ENCODE results near the gene GNG12.

The GNG12 gene

DNA sequence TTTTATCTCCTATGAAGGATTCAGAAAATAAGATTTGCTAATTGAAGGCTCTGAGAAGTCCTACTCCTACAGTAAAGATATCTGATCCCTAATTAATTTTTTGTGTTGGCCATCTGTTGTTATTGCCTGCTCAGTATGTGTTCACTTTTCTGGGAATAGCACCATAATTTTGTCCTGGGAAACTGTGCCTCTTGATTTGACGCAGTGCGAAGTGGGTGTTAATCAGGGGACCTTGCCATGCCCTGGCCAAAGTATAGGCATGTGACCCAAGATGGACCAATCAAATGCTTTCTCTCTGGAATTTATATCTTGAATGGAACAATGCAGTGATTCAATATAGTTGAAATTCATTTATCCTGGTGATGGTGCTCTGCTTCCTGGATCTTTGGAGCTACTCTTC, 30.4 kb upstream of the GNG12 start:
- DNase-seq (ENCODE audit: extremely low read depth, low read depth) = no peak
- TF ChIP-seq, protein P1, sequence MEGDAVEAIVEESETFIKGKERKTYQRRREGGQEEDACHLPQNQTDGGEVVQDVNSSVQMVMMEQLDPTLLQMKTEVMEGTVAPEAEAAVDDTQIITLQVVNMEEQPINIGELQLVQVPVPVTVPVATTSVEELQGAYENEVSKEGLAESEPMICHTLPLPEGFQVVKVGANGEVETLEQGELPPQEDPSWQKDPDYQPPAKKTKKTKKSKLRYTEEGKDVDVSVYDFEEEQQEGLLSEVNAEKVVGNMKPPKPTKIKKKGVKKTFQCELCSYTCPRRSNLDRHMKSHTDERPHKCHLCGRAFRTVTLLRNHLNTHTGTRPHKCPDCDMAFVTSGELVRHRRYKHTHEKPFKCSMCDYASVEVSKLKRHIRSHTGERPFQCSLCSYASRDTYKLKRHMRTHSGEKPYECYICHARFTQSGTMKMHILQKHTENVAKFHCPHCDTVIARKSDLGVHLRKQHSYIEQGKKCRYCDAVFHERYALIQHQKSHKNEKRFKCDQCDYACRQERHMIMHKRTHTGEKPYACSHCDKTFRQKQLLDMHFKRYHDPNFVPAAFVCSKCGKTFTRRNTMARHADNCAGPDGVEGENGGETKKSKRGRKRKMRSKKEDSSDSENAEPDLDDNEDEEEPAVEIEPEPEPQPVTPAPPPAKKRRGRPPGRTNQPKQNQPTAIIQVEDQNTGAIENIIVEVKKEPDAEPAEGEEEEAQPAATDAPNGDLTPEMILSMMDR (IDR thresholded peaks at IDR 0.05; ENCODE audit: low read depth, low read length) = no peak

DNA sequence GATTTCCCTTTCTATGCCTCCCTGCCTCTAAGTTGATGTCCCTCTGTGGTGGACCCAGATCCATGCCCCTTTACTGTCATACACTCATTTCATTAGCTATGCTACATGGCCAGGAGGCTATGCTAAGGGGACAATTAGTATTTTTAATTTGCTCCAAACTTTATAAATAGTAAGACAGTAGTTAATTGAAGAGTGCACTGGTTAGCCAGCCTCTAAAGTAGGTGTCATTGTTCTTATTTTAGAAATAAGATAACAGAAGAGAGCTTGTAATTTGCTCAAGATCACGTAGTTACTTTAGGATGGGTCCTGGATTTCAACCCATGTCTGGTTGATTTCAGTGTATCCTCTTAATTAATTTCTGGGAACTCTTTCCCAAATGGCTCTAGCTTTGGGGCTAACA, 29.4 kb upstream of the GNG12 start:
- TF ChIP-seq, protein P1 (IDR thresholded peaks at IDR 0.05; ENCODE audit: low read depth, low read length) = no peak
- DNase-seq (ENCODE audit: extremely low read depth, low read depth) = no peak

DNA sequence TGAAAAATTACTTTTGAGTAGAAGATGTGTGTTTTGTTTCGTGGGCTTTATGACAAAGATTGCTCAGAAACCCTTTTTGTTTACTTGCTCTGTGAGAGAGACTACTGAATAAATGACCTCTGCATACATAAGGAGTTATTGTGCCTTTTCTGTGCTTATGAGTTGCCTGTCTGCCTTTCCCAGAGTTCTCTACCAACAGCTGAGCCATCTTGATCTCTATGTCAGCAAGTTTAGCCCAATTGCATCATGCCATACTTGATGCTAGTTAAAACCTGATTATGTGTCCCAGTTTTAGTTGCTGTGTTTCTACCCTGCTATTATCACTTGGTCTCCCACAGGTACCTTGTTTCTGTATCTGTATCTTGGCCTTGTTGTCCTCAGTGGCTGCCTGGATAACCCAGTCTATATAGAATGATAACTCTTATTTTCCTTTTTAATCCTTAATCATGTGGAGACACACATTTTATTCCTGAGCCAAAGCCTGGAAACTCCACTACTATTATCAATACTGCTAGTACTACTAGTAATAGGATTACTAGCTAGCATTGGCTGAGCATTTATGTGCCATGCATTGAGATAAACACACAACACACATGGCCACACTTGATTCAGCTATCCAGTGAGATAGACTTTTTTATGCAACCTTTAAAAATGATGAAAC, 28.7 kb upstream of the GNG12 start:
- DNase-seq (ENCODE audit: extremely low read depth, low read depth) = no peak
- TF ChIP-seq, protein P1 (IDR thresholded peaks at IDR 0.05; ENCODE audit: low read depth, low read length) = no peak

DNA sequence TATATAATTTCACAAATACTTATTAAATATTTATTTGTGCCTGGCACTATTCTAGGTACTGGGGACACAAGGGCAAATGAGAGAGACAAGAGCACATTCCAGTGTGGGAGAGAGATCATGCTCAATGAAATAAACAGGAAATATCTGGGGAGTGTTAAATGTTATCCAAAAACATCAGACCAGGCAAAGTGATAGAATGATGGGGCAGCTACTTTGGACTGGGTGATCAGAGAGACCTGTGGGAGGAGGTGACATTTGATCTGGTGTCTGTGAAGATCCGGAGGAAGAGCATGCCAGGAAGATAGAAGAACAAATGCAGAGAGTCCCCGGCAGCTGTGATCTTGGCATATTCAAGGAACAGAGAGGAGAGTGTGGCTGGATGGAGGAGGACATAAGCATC, 27.5 kb upstream of the GNG12 start:
- DNase-seq (ENCODE audit: extremely low read depth, low read depth) = no peak
- TF ChIP-seq, protein P1 (IDR thresholded peaks at IDR 0.05; ENCODE audit: low read depth, low read length) = no peak

DNA sequence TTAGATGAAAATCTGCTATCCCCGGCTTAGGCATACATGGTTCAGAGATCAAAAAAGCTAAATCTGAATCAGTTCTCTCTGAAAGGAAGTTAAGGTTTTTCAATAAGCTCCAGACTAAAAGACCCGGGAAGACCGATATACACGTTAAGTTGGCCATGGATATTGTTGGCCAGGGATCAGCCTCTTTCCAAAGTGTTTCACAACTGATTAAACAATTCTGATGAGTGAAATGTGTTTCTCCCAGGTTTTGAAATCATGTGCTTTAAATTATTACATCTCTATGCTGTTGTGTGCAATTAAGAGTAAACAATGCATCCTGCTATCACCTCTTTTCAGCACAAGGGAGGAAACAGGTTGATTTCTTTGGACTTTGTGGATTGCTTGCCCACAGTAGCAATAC, 23.7 kb upstream of the GNG12 start:
- TF ChIP-seq, protein P1 (IDR thresholded peaks at IDR 0.05; ENCODE audit: low read depth, low read length) = no peak
- DNase-seq (ENCODE audit: extremely low read depth, low read depth) = no peak

DNA sequence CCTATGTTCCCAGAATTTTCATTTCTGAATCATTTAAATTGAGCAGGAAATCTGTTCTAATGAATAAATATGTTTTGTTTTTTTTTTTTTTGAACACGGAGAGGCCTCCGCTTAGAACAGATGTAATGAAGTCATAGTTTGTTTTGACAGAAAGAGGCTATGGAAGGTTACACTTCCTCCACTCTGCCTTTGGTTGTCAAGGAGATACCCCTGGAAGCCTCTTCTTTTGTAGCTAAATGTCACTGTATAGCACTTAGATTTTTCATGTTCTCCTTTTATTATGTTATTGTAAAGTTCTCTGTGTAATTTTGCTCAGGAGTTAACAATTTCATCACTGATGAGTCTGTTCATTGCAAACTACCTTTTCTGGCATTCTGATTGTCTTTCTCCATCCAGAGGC, 22.7 kb upstream of the GNG12 start:
- TF ChIP-seq, protein P1 (IDR thresholded peaks at IDR 0.05; ENCODE audit: low read depth, low read length) = no peak
- no peak for DNase-seq (ENCODE audit: extremely low read depth, low read depth)

DNA sequence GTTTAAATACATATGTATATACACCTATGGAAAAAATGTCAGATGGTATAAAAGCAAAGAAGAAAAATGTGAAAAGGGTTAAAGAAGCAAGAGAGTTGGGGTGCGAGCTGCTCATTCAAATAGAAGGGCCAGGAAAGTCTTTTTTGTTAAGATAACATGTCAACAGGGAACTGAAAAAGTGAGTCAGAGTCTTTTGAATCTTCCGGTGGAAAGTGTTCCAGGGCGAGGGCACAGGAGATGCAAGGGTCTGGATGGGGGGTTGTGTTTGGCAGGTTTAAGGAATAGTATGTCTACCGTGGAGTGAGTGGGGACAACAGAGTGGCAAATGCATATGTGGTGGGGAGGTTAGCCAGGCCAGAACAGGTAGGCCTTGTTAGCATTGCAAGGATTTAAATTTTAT, 22.2 kb upstream of the GNG12 start:
- DNase-seq (ENCODE audit: extremely low read depth, low read depth) = no peak
- TF ChIP-seq, protein P1 (IDR thresholded peaks at IDR 0.05; ENCODE audit: low read depth, low read length) = no peak
